ENCODE measurements around the gene CAPN11. TPM values are rescaled to one million over a fixed set of nuclear protein-coding genes. Genes with fewer than 3 reads are reported as not detected.

CAPN11 gene
- total and polyA plus RNA-seq, 2 experiments from 2014 or later, result 1.1 to 1.7 TPM

- Histone ChIP-seq H3F3A (replicated peaks; ENCODE audit: low read depth) (0 out of 2 replicates have a peak, but pooled peaks cover 3% of the 10 kb centered on the region), H3K36me3 (ENCODE audit: insufficient read depth) (peaks cover 24% of the 10 kb centered on the region), H3K27me3 (ENCODE audit: insufficient read depth) (no peaks in the 10 kb centered on the region), H4K20me1 (replicated peaks; ENCODE audit: insufficient read depth) (peaks cover 71% of the 10 kb centered on the region), H3K4me1 (ENCODE audit: insufficient read depth) (peaks cover 38% of the 10 kb centered on the region), H2AFZ (no peak overlapping the region), H3K27ac (ENCODE audit: low read depth) (peak overlapping the region; percentile 74), H3K4me2 (no peak overlapping the region), H3K4me3 (no peak overlapping the region), H3K9me2 (ENCODE audit: insufficient read depth) (no peaks in the 10 kb centered on the region), H3K79me2 (replicated peaks; ENCODE audit: insufficient read depth) (peaks cover 90% of the 10 kb centered on the region)
- Mint-ChIP-seq H3K9me3 (no peaks in the 10 kb centered on the region), H3K4me3 (no peak overlapping the region), H3K4me1 (peaks cover 33% of the 10 kb centered on the region), H3K27me3 (ENCODE audit: insufficient read depth, low read depth, poor library complexity) (peaks cover 2% of the 10 kb centered on the region), H3K27ac (peak overlapping the region; percentile 88), H3K36me3 (ENCODE audit: low read depth) (peaks cover 27% of the 10 kb centered on the region)
- no peak for ATAC-seq
- TF ChIP-seq STAT1 (IDR thresholded peaks at IDR 0.05; ENCODE audit: unreplicated experiment), result no peak
- no peak for TF ChIP-seq REST (IDR thresholded peaks at IDR 0.05; ENCODE audit: unreplicated experiment)
- TF ChIP-seq CTCF (conservative IDR thresholded peaks at IDR 0.05; ENCODE audit: low read depth in 2 of 2), result no peak
- no peak for DNase-seq (ENCODE audit: low spot score)
These were observed 41.8 kb upstream of the CAPN11 start for GRCh38 chr6:44116641-44117382.

- H2AFZ ChIP-seq, result no peak overlapping the region
- no peak for DNase-seq (ENCODE audit: low spot score)
- peaks cover 38% of the 10 kb centered on the region for H3K4me1 Mint-ChIP-seq
- no peak overlapping the region; the same call in 1 of the 2 replicates for H3K27ac Mint-ChIP-seq
- peaks cover 2% of the 10 kb centered on the region for H3K27me3 Mint-ChIP-seq (ENCODE audit: insufficient read depth, low read depth, poor library complexity)
- H4K20me1 ChIP-seq (replicated peaks; ENCODE audit: insufficient read depth), result peaks cover 72% of the 10 kb centered on the region
- ATAC-seq, result no peak
- no peak overlapping the region for H3K4me3 Mint-ChIP-seq
- H3K79me2 ChIP-seq (replicated peaks; ENCODE audit: insufficient read depth), result peaks cover 91% of the 10 kb centered on the region
- peaks cover 17% of the 10 kb centered on the region for H3K36me3 ChIP-seq (ENCODE audit: insufficient read depth)
- H3K36me3 Mint-ChIP-seq (ENCODE audit: low read depth), result peaks cover 20% of the 10 kb centered on the region
- H3K9me3 Mint-ChIP-seq, result no peaks in the 10 kb centered on the region
- 0 out of 2 replicates have a peak, but pooled peaks cover 3% of the 10 kb centered on the region for H3F3A ChIP-seq (replicated peaks; ENCODE audit: low read depth)
- no peaks in the 10 kb centered on the region for H3K9me2 ChIP-seq (ENCODE audit: insufficient read depth)
- H3K27me3 ChIP-seq (ENCODE audit: insufficient read depth), result no peaks in the 10 kb centered on the region
- H3K4me1 ChIP-seq (ENCODE audit: insufficient read depth), result peaks cover 45% of the 10 kb centered on the region
- H3K4me3 ChIP-seq, result no peak overlapping the region
- peak overlapping the region; percentile 74; the same call in 1 of the 2 replicates for H3K27ac ChIP-seq (ENCODE audit: low read depth)
- no peak overlapping the region for H3K4me2 ChIP-seq
- TF ChIP-seq JUNB (IDR thresholded peaks at IDR 0.05; ENCODE audit: unreplicated experiment), result no peak
- no peak for TF ChIP-seq ZNF114 (CRISPR knock-in tag; IDR thresholded peaks at IDR 0.05)
- no peak for TF ChIP-seq ETS1 (IDR thresholded peaks at IDR 0.05)
- TF ChIP-seq NANOG (IDR thresholded peaks at IDR 0.05; ENCODE audit: borderline replicate concordance), result no peak
- no peak for TF ChIP-seq CTCF (conservative IDR thresholded peaks at IDR 0.05; ENCODE audit: low read depth in 2 of 2)
These were observed 41.1 kb upstream of the CAPN11 start for GRCh38 chr6:44117397-44118128.

Measured in GM23338 (cell line).